Skeletal muscle tissue (tissue), 4 donors: ENCODE data around the gene DGKQ. TPM values are rescaled to one million over a fixed set of nuclear protein-coding genes. Genes with fewer than 3 reads are reported as not detected.

Experiments
- H3K27ac ChIP-seq: one replicate; pipeline ENCODE4 v1.7.0; 2013; ENCODE audit warnings: mild to moderate bottlenecking, low read depth, low read length, inconsistent platforms
- H3K27me3 ChIP-seq, 3 donors: one replicate each; pipeline ENCODE4 v1.7.0; 2013; ENCODE audit warnings: low read length in 3 of 3; ENCODE audit not compliant: control insufficient read depth in 3 of 3, insufficient read depth in 3 of 3
- H3K36me3 ChIP-seq, 3 donors: one replicate each; pipeline ENCODE4 v1.7.0; 2013; ENCODE audit warnings: low read length in 3 of 3; ENCODE audit not compliant: control insufficient read depth in 3 of 3, insufficient read depth in 3 of 3
- H3K4me1 ChIP-seq, 3 donors: one replicate each; pipeline ENCODE4 v1.7.0; 2013; ENCODE audit warnings: low read length in 3 of 3, mild to moderate bottlenecking in 3 of 3; ENCODE audit not compliant: control insufficient read depth in 3 of 3, insufficient read depth in 3 of 3
- H3K4me3 ChIP-seq, 3 donors: one replicate each; pipeline ENCODE4 v1.7.0; 2013; ENCODE audit warnings: low read length in 3 of 3
- H3K9ac ChIP-seq, 3 donors: one replicate each; pipeline ENCODE4 v1.7.0; 2013; ENCODE audit warnings: low read length in 3 of 3, mild to moderate bottlenecking in 3 of 3, moderate library complexity in 2 of 3, low read depth in 1 of 3
- H3K9me3 ChIP-seq, 3 donors: one replicate each; pipeline ENCODE4 v1.7.0; 2013; ENCODE audit warnings: low read length in 3 of 3; ENCODE audit not compliant: control insufficient read depth in 3 of 3
- total RNA-seq: library from RNA; depleted of rRNA; stranded (reverse); fragments of >200 nt; gene quantifications from one replicate; pipeline ENCODE4 v1.2.3, GENCODE V29; 2014
- donor health status: Osteomylitis.

DGKQ gene
- total RNA-seq, 1 donor from 2014 or later: 2.1 TPM

- Histone ChIP-seq H3K4me1 (no peaks in the 10 kb centered on the region), H3K36me3 (peaks cover 10 to 18% (median 18%) of the 10 kb centered on the region in 3 donors), H3K4me3 (no peak overlapping the region)
Measured at GRCh38 chr4:961351-962230, 11.8 kb downstream of the DGKQ start.

GRCh38 chr4:960636-961350 lies 12.6 kb downstream of the DGKQ start:
- no peaks in the 10 kb centered on the region for H3K9me3 ChIP-seq
- no peaks in the 10 kb centered on the region for H3K4me1 ChIP-seq
- no peak overlapping the region for H3K9ac ChIP-seq
- H3K27me3 ChIP-seq: no peaks in the 10 kb centered on the region
- no peak overlapping the region for H3K27ac ChIP-seq
- peaks cover 10 to 17% (median 12%) of the 10 kb centered on the region in 3 donors for H3K36me3 ChIP-seq
- no peak overlapping the region for H3K4me3 ChIP-seq

More at GRCh38 chr4:961351-962230, 11.8 kb downstream of the DGKQ start:
- Histone ChIP-seq H3K9ac (no peak overlapping the region), H3K9me3 (no peaks in the 10 kb centered on the region), H3K27ac (no peak overlapping the region), H3K27me3 (no peaks in the 10 kb centered on the region)

DNA sequence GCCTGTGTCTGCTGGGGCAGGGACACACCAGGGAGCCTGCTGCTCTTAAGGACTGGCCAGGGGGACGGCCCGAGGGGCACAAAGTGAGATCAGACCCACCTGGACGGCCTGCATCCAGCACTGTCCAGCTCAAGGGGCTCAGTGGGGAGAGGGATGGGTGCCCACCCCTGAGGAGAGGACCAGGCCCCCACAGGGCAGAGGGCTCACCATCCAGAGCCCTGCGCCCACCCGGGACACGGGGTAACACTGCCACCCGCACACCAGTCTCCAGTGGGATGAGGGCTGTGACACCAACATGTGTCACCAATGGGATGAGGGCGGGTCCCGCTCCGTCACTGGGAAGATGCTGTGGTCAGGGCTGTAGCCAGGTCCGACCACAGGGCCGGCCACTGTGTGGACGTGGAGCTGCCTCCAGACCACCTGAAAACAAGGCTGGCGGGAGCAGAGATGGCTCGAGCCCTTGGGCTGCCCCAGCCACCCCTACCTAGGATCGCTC lies 13.2 kb downstream of the DGKQ start:
- Histone ChIP-seq H3K27me3 (no peaks in the 10 kb centered on the region), H3K27ac (no peak overlapping the region), H3K9ac (no peak overlapping the region), H3K36me3 (peaks cover 12 to 18% (median 15%) of the 10 kb centered on the region in 3 donors), H3K9me3 (no peaks in the 10 kb centered on the region), H3K4me3 (no peak overlapping the region), H3K4me1 (no peaks in the 10 kb centered on the region)

DNA sequence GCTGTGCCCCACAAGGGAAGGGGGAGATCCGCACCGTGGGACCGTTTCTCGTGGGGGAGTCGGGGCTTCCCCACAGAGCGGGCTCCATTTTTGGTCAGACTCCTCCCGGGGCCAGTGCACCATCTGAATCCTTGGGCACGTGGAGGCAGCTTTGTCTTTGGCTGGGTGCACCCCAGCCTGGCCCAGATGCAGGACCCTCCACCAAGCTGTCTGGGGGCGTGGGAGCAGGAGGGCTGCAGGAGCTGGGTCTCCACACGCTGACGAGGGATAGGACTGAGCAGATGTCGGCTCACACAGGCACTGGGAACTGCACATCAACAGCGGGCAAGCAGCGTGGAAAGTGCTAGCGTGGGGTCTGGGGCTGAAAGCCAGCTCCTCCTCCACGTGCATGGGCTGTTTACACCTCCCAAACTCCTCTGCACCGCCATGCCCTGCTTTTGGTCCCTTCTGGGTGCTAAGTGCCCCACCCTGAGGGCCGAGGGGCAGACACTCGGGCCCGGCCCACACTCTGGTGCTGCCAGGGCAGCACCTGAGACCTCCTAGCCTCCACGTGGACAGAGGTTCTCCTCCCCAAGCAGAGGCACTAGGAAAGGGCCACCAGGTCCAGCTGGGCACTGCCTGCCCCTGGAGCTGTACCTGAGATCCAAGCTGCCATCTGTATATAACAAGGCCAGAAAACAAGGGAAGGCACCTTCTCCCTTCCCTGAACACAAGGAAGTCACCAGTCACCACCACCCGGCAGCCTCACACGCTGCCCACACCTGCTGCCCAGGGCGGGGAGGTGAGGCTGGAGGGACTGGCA lies 13.8 kb downstream of the DGKQ start:
- Histone ChIP-seq H3K4me1 (no peaks in the 10 kb centered on the region), H3K9ac (no peak overlapping the region), H3K9me3 (no peaks in the 10 kb centered on the region), H3K36me3 (peaks cover 13 to 16% (median 15%) of the 10 kb centered on the region in 3 donors), H3K4me3 (no peak overlapping the region), H3K27ac (no peak overlapping the region), H3K27me3 (no peaks in the 10 kb centered on the region)

GRCh38 chr4:958696-959337 lies 14.6 kb downstream of the DGKQ start:
- Histone ChIP-seq H3K9me3 (no peaks in the 10 kb centered on the region), H3K9ac (no peak overlapping the region), H3K4me3 (no peak overlapping the region), H3K27me3 (no peaks in the 10 kb centered on the region), H3K4me1 (no peaks in the 10 kb centered on the region), H3K36me3 (peaks cover 15 to 19% (median 18%) of the 10 kb centered on the region in 3 donors), H3K27ac (no peak overlapping the region)

DNA sequence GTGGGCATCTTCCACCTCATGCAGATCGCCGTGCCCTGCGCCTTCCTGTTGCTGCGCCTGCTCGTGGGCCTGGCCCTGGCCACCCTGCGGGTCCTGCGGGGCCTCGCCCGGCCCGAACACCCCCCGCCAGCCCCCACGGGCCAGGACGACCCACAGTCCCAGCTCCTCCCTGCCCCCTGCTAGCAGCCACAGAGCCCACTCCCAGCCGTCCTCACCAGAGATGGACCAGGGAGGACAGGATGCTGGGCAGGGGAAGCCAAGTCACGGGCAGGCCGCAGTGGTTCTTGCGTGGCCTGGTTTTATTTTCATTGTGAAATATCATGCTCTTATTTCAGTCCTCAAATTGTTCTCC lies 15.1 kb downstream of the DGKQ start:
- Histone ChIP-seq H3K9me3 (no peaks in the 10 kb centered on the region), H3K36me3 (peaks cover 17 to 23% (median 22%) of the 10 kb centered on the region in 3 donors), H3K27ac (no peak overlapping the region)

DNA sequence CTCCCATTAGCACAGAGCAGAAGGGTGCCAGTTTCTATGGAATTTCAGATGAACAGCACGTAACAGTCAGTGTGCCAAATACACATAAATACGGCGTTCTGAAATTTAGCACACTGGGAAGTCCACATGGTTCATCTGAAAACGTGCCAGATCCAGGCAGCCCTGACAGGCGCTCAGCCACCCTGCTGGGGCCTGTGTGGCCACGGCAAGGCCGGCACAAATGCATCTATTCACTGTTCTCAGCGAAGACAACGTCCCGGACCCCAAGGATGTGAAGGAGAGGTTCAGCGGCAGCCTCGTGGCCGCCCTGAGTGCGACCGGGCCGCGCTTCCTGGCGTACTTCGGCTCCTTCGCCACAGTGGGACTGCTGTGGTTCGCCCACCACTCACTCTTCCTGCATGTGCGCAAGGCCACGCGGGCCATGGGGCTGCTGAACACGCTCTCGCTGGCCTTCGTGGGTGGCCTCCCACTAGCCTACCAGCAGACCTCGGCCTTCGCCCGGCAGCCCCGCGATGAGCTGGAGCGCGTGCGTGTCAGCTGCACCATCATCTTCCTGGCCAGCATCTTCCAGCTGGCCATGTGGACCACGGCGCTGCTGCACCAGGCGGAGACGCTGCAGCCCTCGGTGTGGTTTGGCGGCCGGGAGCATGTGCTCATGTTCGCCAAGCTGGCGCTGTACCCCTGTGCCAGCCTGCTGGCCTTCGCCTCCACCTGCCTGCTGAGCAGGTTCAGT lies 15.6 kb downstream of the DGKQ start:
- no peaks in the 10 kb centered on the region for H3K4me1 ChIP-seq
- H3K36me3 ChIP-seq: peaks cover 21 to 26% (median 26%) of the 10 kb centered on the region in 3 donors
- no peak overlapping the region for H3K9ac ChIP-seq
- H3K27ac ChIP-seq: no peak overlapping the region
- H3K9me3 ChIP-seq: no peaks in the 10 kb centered on the region
- H3K27me3 ChIP-seq: no peaks in the 10 kb centered on the region
- H3K4me3 ChIP-seq: no peak overlapping the region

More for the DNA sequence above, 15.1 kb downstream of the DGKQ start:
- H3K4me1 ChIP-seq: no peaks in the 10 kb centered on the region
- H3K27me3 ChIP-seq: no peaks in the 10 kb centered on the region
- no peak overlapping the region for H3K9ac ChIP-seq
- no peak overlapping the region for H3K4me3 ChIP-seq

- no peak overlapping the region for H3K9ac ChIP-seq
- no peaks in the 10 kb centered on the region for H3K27me3 ChIP-seq
- peaks cover 21 to 27% (median 26%) of the 10 kb centered on the region in 3 donors for H3K36me3 ChIP-seq
- H3K9me3 ChIP-seq: no peaks in the 10 kb centered on the region
- no peak overlapping the region for H3K27ac ChIP-seq
- H3K4me1 ChIP-seq: no peaks in the 10 kb centered on the region
- no peak overlapping the region for H3K4me3 ChIP-seq
Measured at GRCh38 chr4:957231-957580, 16.2 kb downstream of the DGKQ start.
